K562 treated with DMSO at 1 percent for 24 hours (cell line): ENCODE results near the gene LIPJ. TPM values are rescaled to one million over a fixed set of nuclear protein-coding genes. Genes with fewer than 3 reads are reported as not detected.

ENCODE experiments used
- total RNA-seq: library from RNA; unstranded; fragments of 300-600 nt; gene quantifications from 2 replicates; pipeline ENCODE4 v1.2.3, GENCODE V29; 2022; ENCODE audit warnings: low read depth; ENCODE audit not compliant: insufficient read depth

LIPJ gene
- total RNA-seq: not detected in 2 replicates

GRCh38 chr10:88586462-88586861, at the start of gene LIPJ:
Gene LIPJ, plus strand, starts transcription at chr10:88586762. Its CDS starts 3,926 bp downstream, at chr10:88590688.

GRCh38 chr10:88582806-88583583, 3.6 kb upstream of the LIPJ start, which contains the start of gene RNLS:
Gene RNLS, minus strand, starts transcription at chr10:88583318.

Other genes with a start within 250 kb of the LIPJ start
- 1.3 and 3.0 TPM in 2 replicates for gene RNLS, start 3.4 kb upstream of the LIPJ start, total RNA-seq
- gene LIPF, start 77.7 kb downstream of the LIPJ start, total RNA-seq: not detected in 2 replicates
- not detected in 2 replicates for gene LIPK, start 119.5 kb downstream of the LIPJ start, total RNA-seq
- not detected in 2 replicates for gene LIPN, start 173.3 kb downstream of the LIPJ start, total RNA-seq
- not detected in 2 replicates for gene LIPM, start 216.0 kb downstream of the LIPJ start, total RNA-seq